ENCODE data around the gene CDK5RAP1. TPM values are rescaled to one million over a fixed set of nuclear protein-coding genes. Genes with fewer than 3 reads are reported as not detected.
"Not testable (repeated sequence)": the region's sequence is repeated elsewhere in the genome, so short reads cannot be mapped to it uniquely, and the experiment has no call there.

The CDK5RAP1 gene
- total RNA-seq, 1 donor from 2014 or later = 39.8 TPM

DNA sequence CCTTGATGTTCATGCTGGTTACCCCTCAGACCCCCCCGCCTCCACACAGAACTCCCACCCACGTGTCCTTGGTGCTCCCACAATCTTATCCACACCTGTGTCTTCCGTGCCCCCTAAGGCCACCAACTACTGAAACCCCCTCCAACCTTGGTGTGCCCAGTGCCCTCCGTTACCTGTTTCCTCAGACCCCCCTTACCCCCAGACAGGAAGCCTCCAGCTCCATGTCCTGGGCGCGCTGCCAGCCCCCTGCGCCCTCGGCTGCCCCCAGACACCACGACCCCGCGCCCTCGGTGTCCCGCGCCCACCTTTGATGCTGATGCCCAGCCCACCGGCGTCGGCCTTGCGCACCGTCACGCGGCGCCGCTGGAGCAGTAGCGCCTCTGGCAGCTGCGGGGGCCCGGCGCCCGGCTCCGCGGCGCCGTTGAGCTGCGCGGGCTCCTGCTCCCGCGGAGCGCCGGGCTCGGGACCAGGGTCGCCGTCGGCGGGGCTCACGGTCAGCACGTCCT, 41.7 kb upstream of the CDK5RAP1 start:
- Mint-ChIP-seq H3K27ac (no peak overlapping the region), H3K36me3 (no peaks in the 10 kb centered on the region), H3K9me3 (no peaks in the 10 kb centered on the region), H3K4me1 (peaks cover 12% of the 10 kb centered on the region), H3K4me3 (peak overlapping the region; percentile 64), H3K27me3 (ENCODE audit: low read depth) (no peaks in the 10 kb centered on the region)
- TF ChIP-seq, protein P1, sequence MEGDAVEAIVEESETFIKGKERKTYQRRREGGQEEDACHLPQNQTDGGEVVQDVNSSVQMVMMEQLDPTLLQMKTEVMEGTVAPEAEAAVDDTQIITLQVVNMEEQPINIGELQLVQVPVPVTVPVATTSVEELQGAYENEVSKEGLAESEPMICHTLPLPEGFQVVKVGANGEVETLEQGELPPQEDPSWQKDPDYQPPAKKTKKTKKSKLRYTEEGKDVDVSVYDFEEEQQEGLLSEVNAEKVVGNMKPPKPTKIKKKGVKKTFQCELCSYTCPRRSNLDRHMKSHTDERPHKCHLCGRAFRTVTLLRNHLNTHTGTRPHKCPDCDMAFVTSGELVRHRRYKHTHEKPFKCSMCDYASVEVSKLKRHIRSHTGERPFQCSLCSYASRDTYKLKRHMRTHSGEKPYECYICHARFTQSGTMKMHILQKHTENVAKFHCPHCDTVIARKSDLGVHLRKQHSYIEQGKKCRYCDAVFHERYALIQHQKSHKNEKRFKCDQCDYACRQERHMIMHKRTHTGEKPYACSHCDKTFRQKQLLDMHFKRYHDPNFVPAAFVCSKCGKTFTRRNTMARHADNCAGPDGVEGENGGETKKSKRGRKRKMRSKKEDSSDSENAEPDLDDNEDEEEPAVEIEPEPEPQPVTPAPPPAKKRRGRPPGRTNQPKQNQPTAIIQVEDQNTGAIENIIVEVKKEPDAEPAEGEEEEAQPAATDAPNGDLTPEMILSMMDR (IDR thresholded peaks at IDR 0.05; ENCODE audit: unreplicated experiment) = no peak
- DNase-seq (ENCODE audit: low spot score in 2 of 2, unreplicated experiment in 2 of 2) = peak in 1 of 2 experiments; percentile 30

DNA sequence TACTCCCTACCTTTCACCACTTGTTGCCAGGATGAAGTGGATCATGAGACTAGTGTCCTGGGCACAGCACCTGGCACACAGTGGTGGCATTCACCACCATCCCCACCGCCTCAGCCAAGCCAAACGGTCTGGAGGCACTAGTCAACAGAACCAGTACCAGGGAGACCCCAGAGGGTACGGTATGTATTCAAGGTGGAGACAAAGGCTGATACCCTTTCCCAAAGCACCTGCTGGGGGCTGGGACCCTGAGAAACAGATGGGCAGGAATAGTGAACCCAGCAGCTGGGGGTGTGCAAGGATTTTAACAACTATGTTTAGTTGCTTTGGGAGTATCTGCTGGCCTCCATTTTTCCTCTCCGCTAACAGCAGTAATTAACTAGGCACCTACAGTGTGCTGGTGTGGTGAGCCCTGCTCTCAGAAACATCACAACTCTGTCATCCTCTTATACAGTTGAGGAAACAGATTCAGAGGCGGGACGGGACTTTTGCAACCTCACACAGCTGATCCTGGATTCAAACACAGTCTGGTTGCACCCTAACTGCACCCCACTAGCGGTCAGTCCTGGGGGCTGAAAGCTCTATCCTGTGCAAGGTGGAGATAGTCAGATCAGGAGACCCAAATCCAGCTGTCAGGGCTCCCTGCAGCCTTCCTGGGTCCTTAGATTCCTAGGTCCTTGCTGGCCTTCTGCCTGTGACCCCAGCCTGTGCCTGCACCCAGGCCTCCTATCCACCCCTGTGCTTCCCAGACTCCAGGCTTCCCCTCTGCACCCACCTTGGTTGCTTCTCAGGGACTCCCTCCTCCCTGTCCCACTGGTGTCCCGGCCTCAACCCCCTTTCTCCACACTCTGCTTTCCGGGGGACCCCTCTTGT, 41.1 kb upstream of the CDK5RAP1 start:
- Mint-ChIP-seq H3K4me3 (peak overlapping the region; percentile 64), H3K9me3 (no peaks in the 10 kb centered on the region)

DNA sequence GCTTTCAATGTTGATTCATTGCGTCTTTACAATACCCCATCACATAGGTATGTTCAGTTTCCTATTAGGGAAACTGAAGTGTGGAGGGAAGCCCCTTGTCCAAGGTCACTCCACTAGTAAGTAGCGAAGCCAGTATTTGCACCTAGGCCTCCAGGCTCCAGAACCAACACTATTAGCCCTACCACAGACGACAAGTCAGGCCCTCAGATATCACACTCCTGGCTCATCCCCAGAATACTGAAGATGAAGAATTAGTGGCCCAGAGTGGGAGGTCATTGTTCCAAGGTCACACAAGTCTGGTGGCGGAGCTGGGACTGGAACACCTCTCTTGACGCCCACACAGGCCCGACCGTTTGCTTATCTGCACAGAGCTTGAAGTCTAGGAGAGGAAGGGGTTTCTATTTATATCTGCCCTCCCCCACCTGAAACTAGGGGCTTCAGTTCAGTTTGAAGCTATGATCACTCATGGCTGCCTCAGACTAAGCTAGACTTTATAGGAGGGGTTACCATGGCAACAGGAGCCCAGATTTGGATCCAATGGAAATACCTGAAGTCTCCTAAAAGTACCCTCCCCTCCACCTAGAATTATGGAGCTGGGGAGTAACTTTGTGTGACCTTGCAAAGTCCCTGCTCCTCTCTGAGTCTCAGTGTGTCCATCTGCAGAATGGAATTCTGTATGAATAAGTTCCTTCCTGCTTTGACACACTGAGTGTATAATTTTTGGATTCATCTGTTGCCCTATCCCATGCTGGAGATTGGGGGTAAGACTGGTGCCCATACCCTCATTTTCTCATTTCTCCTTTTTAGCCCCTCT, 40.0 kb upstream of the CDK5RAP1 start:
- Mint-ChIP-seq H3K4me1 (peaks cover 16% of the 10 kb centered on the region), H3K27me3 (ENCODE audit: low read depth) (no peaks in the 10 kb centered on the region), H3K9me3 (no peaks in the 10 kb centered on the region), H3K4me3 (peak overlapping the region; percentile 34), H3K27ac (no peak overlapping the region), H3K36me3 (no peaks in the 10 kb centered on the region)
- DNase-seq (ENCODE audit: low spot score in 2 of 2, unreplicated experiment in 2 of 2) = no peak
- TF ChIP-seq, protein P1 (IDR thresholded peaks at IDR 0.05; ENCODE audit: unreplicated experiment) = no peak

More for the DNA sequence above, 41.1 kb upstream of the CDK5RAP1 start:
- Mint-ChIP-seq H3K27me3 (ENCODE audit: low read depth) (no peaks in the 10 kb centered on the region), H3K27ac (no peak overlapping the region), H3K36me3 (no peaks in the 10 kb centered on the region), H3K4me1 (peaks cover 16% of the 10 kb centered on the region)
- DNase-seq (ENCODE audit: low spot score in 2 of 2, unreplicated experiment in 2 of 2) = no peak
- TF ChIP-seq, protein P1 (IDR thresholded peaks at IDR 0.05; ENCODE audit: unreplicated experiment) = no peak

DNA sequence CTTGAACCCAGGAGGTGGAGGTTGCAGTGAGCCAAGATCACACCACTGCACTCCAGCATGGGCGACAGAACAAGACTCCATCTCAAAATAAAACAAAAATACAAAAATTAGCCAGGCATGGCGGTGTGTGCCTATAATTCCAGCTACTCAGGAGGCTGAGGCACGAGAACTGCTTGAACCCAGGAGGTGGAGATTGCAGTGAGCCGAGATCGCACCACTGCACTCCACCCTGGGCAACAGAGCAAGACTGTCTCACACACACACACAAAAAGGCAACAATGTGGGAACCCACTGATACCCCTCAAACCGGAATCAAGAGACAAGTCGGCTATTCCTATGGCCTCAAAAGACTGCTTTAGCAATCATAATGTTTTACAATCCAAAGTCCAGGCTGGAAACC, 39.2 kb upstream of the CDK5RAP1 start:
- peaks cover 16% of the 10 kb centered on the region for H3K4me1 Mint-ChIP-seq

DNA sequence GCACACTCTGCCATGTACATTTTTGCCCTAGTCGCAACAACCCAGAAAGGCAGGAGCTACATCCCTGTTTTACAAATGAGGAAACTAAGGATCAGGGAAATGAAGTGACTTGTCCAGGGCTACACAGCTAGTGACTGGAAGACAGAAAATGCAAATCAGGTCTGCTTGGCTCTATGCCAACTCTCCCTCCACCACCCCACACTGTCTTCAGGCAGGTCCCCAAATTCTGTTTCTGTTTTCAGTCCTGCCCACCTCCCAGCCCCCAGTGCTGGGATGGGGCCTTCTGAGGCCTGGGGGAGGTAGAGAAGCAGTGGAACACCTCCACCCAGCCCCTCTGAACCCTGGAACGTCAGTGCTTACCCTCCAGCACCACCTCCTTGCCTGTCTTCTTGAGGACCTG, 37.2 kb upstream of the CDK5RAP1 start:
- TF ChIP-seq, protein P1 (IDR thresholded peaks at IDR 0.05; ENCODE audit: unreplicated experiment) = no peak
- H3K36me3 Mint-ChIP-seq = peaks cover 11% of the 10 kb centered on the region
- H3K27ac Mint-ChIP-seq = no peak overlapping the region
- no peaks in the 10 kb centered on the region for H3K27me3 Mint-ChIP-seq (ENCODE audit: low read depth)
- H3K4me1 Mint-ChIP-seq = peaks cover 7% of the 10 kb centered on the region
- DNase-seq (ENCODE audit: low spot score in 2 of 2, unreplicated experiment in 2 of 2) = no peak
- no peak overlapping the region for H3K4me3 Mint-ChIP-seq
- no peaks in the 10 kb centered on the region for H3K9me3 Mint-ChIP-seq

More for the DNA sequence above, 39.2 kb upstream of the CDK5RAP1 start:
- not testable (repeated sequence) for H3K27me3 Mint-ChIP-seq (ENCODE audit: low read depth); H3K27ac Mint-ChIP-seq; H3K4me3 Mint-ChIP-seq; H3K9me3 Mint-ChIP-seq; H3K36me3 Mint-ChIP-seq; DNase-seq (ENCODE audit: low spot score in 2 of 2, unreplicated experiment in 2 of 2)
